ENCODE data around the gene LUZP2. TPM values are rescaled to one million over a fixed set of nuclear protein-coding genes. Genes with fewer than 3 reads are reported as not detected.

Gene LUZP2
- total and polyA plus RNA-seq, 4 donors: 70.8 to 147 (median 99.0) TPM

DNA sequence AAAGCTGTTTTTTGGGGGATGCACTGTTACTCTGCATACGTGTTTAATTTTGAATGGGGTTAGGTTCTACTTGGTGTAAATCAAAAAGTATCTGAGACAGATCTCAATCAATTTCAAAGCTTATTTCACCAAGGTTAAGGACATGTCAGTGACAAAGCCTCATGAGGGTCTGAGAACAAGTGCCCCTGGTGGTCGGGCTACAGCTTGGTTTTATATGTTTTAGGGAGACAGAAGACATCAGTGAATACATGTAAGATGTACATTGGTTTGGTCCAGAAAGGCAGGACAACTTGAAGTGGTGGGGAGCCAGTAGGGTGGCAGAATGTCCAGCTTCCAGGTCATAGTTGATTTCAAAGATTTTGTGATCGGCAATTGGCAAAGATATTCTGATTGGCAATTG is 262.9 kb downstream of the LUZP2 start:
- DNase-seq (ENCODE audit: low read depth in 4 of 6, low spot score in 6 of 6): no peak
- Histone ChIP-seq H3K4me3 (ENCODE audit: low read depth, low read length) (no peak overlapping the region), H3K4me1 (ENCODE audit: control insufficient read depth, insufficient read depth, low read length) (no peaks in the 10 kb centered on the region), H3K9me3 (ENCODE audit: control insufficient read depth, insufficient read depth, low read length) (no peaks in the 10 kb centered on the region), H3K27me3 (ENCODE audit: control insufficient read depth, insufficient read depth, low read length) (no peaks in the 10 kb centered on the region), H3K36me3 (ENCODE audit: control insufficient read depth, insufficient read depth, low read length) (no peaks in the 10 kb centered on the region), H3K27ac (ENCODE audit: low read depth, low read length) (no peak overlapping the region)
- 100% methylated on average over 2 of the region's 3 CpGs for whole genome bisulfite sequencing (ENCODE audit: insufficient coverage)

DNA sequence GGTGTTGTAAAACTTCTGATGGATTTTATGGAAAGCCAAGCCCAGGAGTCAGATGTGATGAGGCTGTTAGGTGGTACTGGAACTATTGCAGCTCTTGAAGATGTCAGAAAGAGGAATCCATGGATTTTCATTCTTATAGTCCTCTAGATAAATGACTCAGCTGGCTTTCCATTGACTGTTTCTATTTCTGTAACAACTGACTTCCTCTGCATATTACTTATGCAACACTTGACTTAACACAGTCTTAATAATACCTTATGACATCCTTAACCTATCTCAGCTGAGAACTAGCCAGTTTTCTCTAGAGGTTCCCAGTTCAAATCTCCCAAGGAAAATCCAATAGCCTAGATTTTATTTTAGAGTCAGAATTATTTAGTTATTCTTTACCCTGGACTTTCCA is 263.8 kb downstream of the LUZP2 start:
- no peaks in the 10 kb centered on the region for H3K36me3 ChIP-seq (ENCODE audit: control insufficient read depth, insufficient read depth, low read length)
- no peak overlapping the region for H3K4me3 ChIP-seq (ENCODE audit: low read depth, low read length)
- H3K27me3 ChIP-seq (ENCODE audit: control insufficient read depth, insufficient read depth, low read length): no peaks in the 10 kb centered on the region
- no peaks in the 10 kb centered on the region for H3K4me1 ChIP-seq (ENCODE audit: control insufficient read depth, insufficient read depth, low read length)
- no peaks in the 10 kb centered on the region for H3K9me3 ChIP-seq (ENCODE audit: control insufficient read depth, insufficient read depth, low read length)
- no peak overlapping the region for H3K27ac ChIP-seq (ENCODE audit: low read depth, low read length)
- DNase-seq (ENCODE audit: low read depth in 4 of 6, low spot score in 6 of 6): no peak

DNA sequence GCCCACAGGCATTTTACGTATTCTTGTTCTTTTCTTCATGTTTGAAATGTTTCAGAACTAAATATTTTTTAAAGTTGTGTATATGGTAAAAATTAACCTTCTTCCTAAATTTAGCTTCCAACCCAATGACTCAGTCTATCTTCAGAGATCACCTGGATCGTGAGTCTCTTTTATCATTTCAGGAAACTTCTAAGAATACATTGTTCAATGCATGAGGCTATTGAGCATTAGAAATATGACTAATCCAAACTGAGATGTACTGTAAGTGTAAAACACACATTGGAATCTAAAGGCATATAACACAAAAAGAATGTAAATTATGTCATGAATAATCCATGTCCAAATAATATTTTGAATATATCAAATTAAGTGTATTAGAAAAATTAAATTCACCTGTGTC is 265.2 kb downstream of the LUZP2 start:
- Histone ChIP-seq H3K9me3 (ENCODE audit: control insufficient read depth, insufficient read depth, low read length) (no peaks in the 10 kb centered on the region), H3K36me3 (ENCODE audit: control insufficient read depth, insufficient read depth, low read length) (no peaks in the 10 kb centered on the region), H3K27me3 (ENCODE audit: control insufficient read depth, insufficient read depth, low read length) (no peaks in the 10 kb centered on the region), H3K4me3 (ENCODE audit: low read depth, low read length) (no peak overlapping the region), H3K27ac (ENCODE audit: low read depth, low read length) (no peak overlapping the region), H3K4me1 (ENCODE audit: control insufficient read depth, insufficient read depth, low read length) (no peaks in the 10 kb centered on the region)
- WGBS (ENCODE audit: insufficient coverage): no CpG with 5 or more reads among the region's 2 CpGs
- no peak for DNase-seq (ENCODE audit: low read depth in 4 of 6, low spot score in 6 of 6)

DNA sequence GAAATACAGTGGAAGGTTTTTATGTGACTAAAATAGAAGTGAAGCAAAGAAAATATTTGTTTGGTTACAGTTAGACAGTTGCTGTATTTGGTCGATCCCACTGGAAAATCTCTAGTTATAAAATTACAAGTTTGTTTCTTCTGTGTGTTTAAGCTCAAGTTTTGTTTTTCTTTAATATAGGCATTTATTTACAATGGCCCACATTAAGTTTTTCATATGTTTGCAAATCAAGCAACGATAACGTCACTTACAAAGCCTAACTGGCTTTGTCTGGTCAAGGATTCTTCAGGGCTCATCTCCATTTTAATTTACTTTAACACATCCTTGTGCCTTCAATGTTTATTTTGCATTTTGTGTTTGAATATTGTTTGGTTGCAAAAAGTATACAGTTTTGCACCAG is 270.6 kb downstream of the LUZP2 start:
- no peaks in the 10 kb centered on the region for H3K36me3 ChIP-seq (ENCODE audit: control insufficient read depth, insufficient read depth, low read length)
- DNase-seq (ENCODE audit: low read depth in 4 of 6, low spot score in 6 of 6): no peak
- no peaks in the 10 kb centered on the region for H3K27me3 ChIP-seq (ENCODE audit: control insufficient read depth, insufficient read depth, low read length)
- no peak overlapping the region for H3K4me3 ChIP-seq (ENCODE audit: low read depth, low read length)
- no peak overlapping the region for H3K27ac ChIP-seq (ENCODE audit: low read depth, low read length)
- no peaks in the 10 kb centered on the region for H3K9me3 ChIP-seq (ENCODE audit: control insufficient read depth, insufficient read depth, low read length)
- no CpG with 5 or more reads among the region's 3 CpGs for WGBS (ENCODE audit: insufficient coverage)
- H3K4me1 ChIP-seq (ENCODE audit: control insufficient read depth, insufficient read depth, low read length): no peaks in the 10 kb centered on the region

DNA sequence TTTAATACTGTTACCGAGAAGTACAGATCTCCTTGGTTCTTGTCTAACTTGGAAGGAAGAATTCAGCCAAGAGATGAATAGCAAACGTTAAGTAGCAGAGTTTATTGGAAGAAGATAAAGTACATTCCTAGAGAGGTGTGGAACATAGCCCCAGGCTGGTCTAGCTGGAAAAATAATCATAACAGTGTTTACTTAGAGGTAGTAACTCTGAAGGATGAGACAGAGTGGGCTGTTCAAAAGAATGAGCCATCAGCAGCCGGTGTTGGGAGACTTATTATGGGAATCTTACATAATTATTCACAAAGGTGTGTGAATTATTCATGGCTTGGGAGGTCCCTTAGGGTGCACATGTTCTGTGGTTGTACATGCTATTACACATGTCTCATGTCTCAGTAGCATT is 276.5 kb downstream of the LUZP2 start:
- no peak for DNase-seq (ENCODE audit: low read depth in 4 of 6, low spot score in 6 of 6)
- no peak overlapping the region for H3K4me3 ChIP-seq (ENCODE audit: low read depth, low read length)
- H3K4me1 ChIP-seq (ENCODE audit: control insufficient read depth, insufficient read depth, low read length): no peaks in the 10 kb centered on the region
- no peak overlapping the region for H3K27ac ChIP-seq (ENCODE audit: low read depth, low read length)
- H3K27me3 ChIP-seq (ENCODE audit: control insufficient read depth, insufficient read depth, low read length): no peaks in the 10 kb centered on the region
- no peaks in the 10 kb centered on the region for H3K36me3 ChIP-seq (ENCODE audit: control insufficient read depth, insufficient read depth, low read length)
- WGBS (ENCODE audit: insufficient coverage): 94% methylated on average over 2 of the region's 3 CpGs
- no peaks in the 10 kb centered on the region for H3K9me3 ChIP-seq (ENCODE audit: control insufficient read depth, insufficient read depth, low read length)

DNA sequence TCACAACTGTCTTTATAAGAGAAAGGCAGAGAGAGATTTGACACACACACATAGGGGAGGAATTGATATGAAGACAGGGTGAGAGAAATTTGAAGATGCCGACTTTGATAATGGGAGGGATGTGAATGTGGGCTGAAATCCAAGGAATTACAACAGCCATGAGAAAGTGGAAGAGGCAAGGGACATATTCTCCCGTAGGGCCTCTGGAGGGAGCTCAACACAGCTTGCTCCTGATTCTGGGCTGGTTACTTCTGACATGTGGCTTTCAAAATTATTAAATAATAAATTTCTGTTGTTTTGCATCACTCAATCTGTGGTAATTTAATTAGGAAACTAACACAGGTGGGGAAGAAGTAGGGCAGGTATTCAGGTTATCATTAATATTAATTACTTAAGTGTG is 282.9 kb downstream of the LUZP2 start:
- Histone ChIP-seq H3K27me3 (ENCODE audit: control insufficient read depth, insufficient read depth, low read length) (no peaks in the 10 kb centered on the region), H3K27ac (ENCODE audit: low read depth, low read length) (no peak overlapping the region), H3K9me3 (ENCODE audit: control insufficient read depth, insufficient read depth, low read length) (no peaks in the 10 kb centered on the region), H3K4me1 (ENCODE audit: control insufficient read depth, insufficient read depth, low read length) (no peaks in the 10 kb centered on the region), H3K4me3 (ENCODE audit: low read depth, low read length) (no peak overlapping the region), H3K36me3 (ENCODE audit: control insufficient read depth, insufficient read depth, low read length) (no peaks in the 10 kb centered on the region)
- DNase-seq (ENCODE audit: low read depth in 4 of 6, low spot score in 6 of 6): no peak
- 83% methylated on average over 1 of the region's 2 CpGs for WGBS (ENCODE audit: insufficient coverage)

DNA sequence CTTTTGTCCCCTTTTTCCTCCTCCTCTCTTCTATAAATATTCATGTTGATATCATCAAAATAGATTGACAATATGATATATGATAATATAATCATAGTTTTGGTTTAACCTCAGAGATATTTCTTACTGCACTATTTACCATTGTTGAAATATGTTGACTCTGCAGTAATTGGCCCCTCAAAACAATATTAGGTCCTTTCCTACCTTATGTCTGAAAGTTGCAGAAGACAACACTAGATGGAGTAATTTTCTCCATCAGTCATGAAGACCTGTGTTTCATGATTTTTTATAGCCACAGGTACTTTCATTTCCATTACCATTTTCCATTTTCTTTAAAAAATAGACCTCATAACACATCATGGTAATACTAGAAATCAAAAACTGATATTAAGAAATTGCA is 284.4 kb downstream of the LUZP2 start:
- Histone ChIP-seq H3K27ac (ENCODE audit: low read depth, low read length) (no peak overlapping the region), H3K4me1 (ENCODE audit: control insufficient read depth, insufficient read depth, low read length) (no peaks in the 10 kb centered on the region), H3K9me3 (ENCODE audit: control insufficient read depth, insufficient read depth, low read length) (no peaks in the 10 kb centered on the region)

DNA sequence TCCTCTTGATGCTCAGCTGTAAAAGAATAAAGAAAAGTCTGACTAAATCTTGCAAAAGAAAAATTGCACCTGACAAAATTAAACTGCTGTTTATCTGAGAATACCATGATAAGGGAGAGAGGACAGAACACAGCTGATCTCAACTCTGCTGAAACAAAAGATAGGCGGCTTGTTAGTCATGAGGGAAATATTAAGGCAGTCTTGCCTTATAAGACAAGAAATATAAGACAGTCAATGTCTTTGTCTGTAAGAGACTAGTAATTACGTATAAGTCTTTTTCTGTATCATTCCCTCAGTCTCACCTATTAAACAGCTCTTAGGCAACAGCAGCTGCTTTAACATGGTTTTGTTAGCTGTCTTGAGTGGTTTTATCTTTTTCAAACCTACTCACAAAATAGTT is 296.6 kb downstream of the LUZP2 start:
- H3K9me3 ChIP-seq (ENCODE audit: control insufficient read depth, insufficient read depth, low read length): no peaks in the 10 kb centered on the region
- H3K36me3 ChIP-seq (ENCODE audit: control insufficient read depth, insufficient read depth, low read length): no peaks in the 10 kb centered on the region
- WGBS (ENCODE audit: insufficient coverage): 83% methylated on average over 1 of the region's 2 CpGs
- H3K4me3 ChIP-seq (ENCODE audit: low read depth, low read length): no peak overlapping the region
- H3K27ac ChIP-seq (ENCODE audit: low read depth, low read length): no peak overlapping the region
- no peaks in the 10 kb centered on the region for H3K27me3 ChIP-seq (ENCODE audit: control insufficient read depth, insufficient read depth, low read length)
- DNase-seq (ENCODE audit: low read depth in 4 of 6, low spot score in 6 of 6): peak in 2 of 6 donors; percentile 7 to 24
- H3K4me1 ChIP-seq (ENCODE audit: control insufficient read depth, insufficient read depth, low read length): no peaks in the 10 kb centered on the region

More for the DNA sequence above, 284.4 kb downstream of the LUZP2 start:
- no peaks in the 10 kb centered on the region for H3K27me3 ChIP-seq (ENCODE audit: control insufficient read depth, insufficient read depth, low read length)
- H3K36me3 ChIP-seq (ENCODE audit: control insufficient read depth, insufficient read depth, low read length): no peaks in the 10 kb centered on the region
- no peak for DNase-seq (ENCODE audit: low read depth in 4 of 6, low spot score in 6 of 6)
- no peak overlapping the region for H3K4me3 ChIP-seq (ENCODE audit: low read depth, low read length)

DNA sequence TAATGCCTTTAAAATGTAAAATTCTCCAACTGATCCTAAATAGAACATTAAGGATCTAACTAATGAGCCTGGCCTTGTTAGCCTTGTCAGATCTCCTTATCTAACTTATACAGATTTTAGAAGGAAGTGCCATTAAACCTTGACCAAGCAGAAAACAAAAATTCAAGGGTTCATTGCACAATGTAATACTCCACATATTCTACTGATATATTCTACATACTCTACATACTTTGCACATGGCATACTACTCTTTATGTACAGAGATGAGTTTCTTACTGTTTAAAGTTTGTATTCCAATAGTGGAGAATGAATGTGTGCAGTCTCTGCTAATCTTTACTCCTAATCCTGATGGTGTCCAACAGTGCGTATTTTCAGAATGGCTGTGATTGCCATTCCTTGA is 297.2 kb downstream of the LUZP2 start:
- WGBS (ENCODE audit: insufficient coverage): no CpG with 5 or more reads among the region's 1 CpG
- no peaks in the 10 kb centered on the region for H3K4me1 ChIP-seq (ENCODE audit: control insufficient read depth, insufficient read depth, low read length)
- no peaks in the 10 kb centered on the region for H3K27me3 ChIP-seq (ENCODE audit: control insufficient read depth, insufficient read depth, low read length)
- no peak for DNase-seq (ENCODE audit: low read depth in 4 of 6, low spot score in 6 of 6)
- H3K9me3 ChIP-seq (ENCODE audit: control insufficient read depth, insufficient read depth, low read length): no peaks in the 10 kb centered on the region
- no peak overlapping the region for H3K4me3 ChIP-seq (ENCODE audit: low read depth, low read length)
- no peak overlapping the region for H3K27ac ChIP-seq (ENCODE audit: low read depth, low read length)
- H3K36me3 ChIP-seq (ENCODE audit: control insufficient read depth, insufficient read depth, low read length): no peaks in the 10 kb centered on the region

DNA sequence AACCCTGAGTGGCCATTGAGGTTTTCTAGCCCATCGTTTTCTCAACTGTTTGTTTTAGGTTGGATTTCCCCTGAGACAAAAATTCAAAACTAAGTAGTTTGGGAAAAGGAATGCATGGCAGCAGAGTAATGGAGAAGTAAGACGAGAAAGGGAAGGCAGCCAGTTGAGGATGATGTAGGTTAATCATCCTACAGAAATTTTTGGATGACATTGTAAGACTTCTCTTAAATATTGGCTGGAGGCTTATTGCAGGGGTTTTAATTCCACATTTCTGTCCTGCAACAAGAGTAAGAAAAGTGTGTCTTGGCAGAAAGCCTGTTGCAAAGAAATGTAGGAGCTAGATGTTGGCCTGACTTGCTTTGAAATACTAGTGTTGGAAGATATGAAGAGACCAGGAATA is 308.8 kb downstream of the LUZP2 start:
- Histone ChIP-seq H3K27me3 (ENCODE audit: control insufficient read depth, insufficient read depth, low read length) (no peaks in the 10 kb centered on the region), H3K27ac (ENCODE audit: low read depth, low read length) (no peak overlapping the region), H3K4me3 (ENCODE audit: low read depth, low read length) (no peak overlapping the region), H3K9me3 (ENCODE audit: control insufficient read depth, insufficient read depth, low read length) (no peaks in the 10 kb centered on the region), H3K4me1 (ENCODE audit: control insufficient read depth, insufficient read depth, low read length) (no peaks in the 10 kb centered on the region), H3K36me3 (ENCODE audit: control insufficient read depth, insufficient read depth, low read length) (no peaks in the 10 kb centered on the region)
- 83% methylated on average over 1 of the region's 2 CpGs for WGBS (ENCODE audit: insufficient coverage)
- DNase-seq (ENCODE audit: low read depth in 4 of 6, low spot score in 6 of 6): no peak

DNA sequence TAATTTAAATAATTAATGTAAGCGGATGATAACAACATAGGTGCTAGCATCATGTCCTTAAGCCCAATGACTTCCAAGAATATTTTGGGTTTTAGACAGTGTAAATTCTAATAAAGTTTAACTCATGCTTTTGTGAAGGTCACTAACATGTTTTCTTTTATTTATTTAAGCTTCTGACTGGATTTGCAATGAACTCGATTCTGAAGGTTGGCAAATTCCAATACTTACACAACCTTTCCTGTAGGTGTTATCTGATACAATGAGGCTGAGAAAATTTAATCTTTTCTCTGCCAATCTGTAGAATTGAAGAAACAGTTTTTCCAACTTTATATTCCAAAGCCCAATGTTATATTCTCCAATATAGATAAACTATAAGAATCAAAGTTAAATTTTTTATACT is 311.3 kb downstream of the LUZP2 start:
- Histone ChIP-seq H3K9me3 (ENCODE audit: control insufficient read depth, insufficient read depth, low read length) (no peaks in the 10 kb centered on the region), H3K27ac (ENCODE audit: low read depth, low read length) (no peak overlapping the region), H3K4me1 (ENCODE audit: control insufficient read depth, insufficient read depth, low read length) (no peaks in the 10 kb centered on the region), H3K36me3 (ENCODE audit: control insufficient read depth, insufficient read depth, low read length) (no peaks in the 10 kb centered on the region), H3K27me3 (ENCODE audit: control insufficient read depth, insufficient read depth, low read length) (no peaks in the 10 kb centered on the region), H3K4me3 (ENCODE audit: low read depth, low read length) (no peak overlapping the region)
- no peak for DNase-seq (ENCODE audit: low read depth in 4 of 6, low spot score in 6 of 6)
- WGBS (ENCODE audit: insufficient coverage): no CpG with 5 or more reads among the region's 2 CpGs
